ENCODE data around the gene GM2A. TPM values are rescaled to one million over a fixed set of nuclear protein-coding genes. Genes with fewer than 3 reads are reported as not detected.

Gene GM2A
- total RNA-seq, 5 donors from 2014 or later (not counting 1 experiment from before 2014, with no cell fraction given) = 8.2 to 20.9 (median 11.5) TPM

GRCh38 chr5:151275803-151276202, 22.8 kb downstream of the GM2A start:
- ATAC-seq (replicated peaks in 1 of 4) = no peak
- POLR2A ChIA-PET = no interaction called here
- Mint-ChIP-seq H3K4me1 (no peaks in the 10 kb centered on the region), H3K27me3 (no peaks in the 10 kb centered on the region), H3K4me3 (no peak overlapping the region), H3K27ac (no peak overlapping the region), H3K36me3 (no peaks in the 10 kb centered on the region), H3K9me3 (no peaks in the 10 kb centered on the region)
- no peaks in the 10 kb centered on the region for H3K4me1 ChIP-seq (ENCODE audit: control insufficient read depth in 1 of 2, extremely low read depth in 1 of 2, insufficient read depth in 2 of 2, low read length in 2 of 2)
- CTCF ChIA-PET = no interaction called here
- no peaks in the 10 kb centered on the region for H3K9me3 ChIP-seq
- H3K27ac ChIP-seq (ENCODE audit: low read length) = no peak overlapping the region
- H3K27me3 ChIP-seq (replicated peaks in 1 of 2; ENCODE audit: control insufficient read depth in 2 of 2, extremely low read depth in 1 of 2, insufficient read depth in 2 of 2, low read length in 1 of 2) = peaks cover 0 to 3% of the 10 kb centered on the region in 2 experiments
- WGBS (ENCODE audit: insufficient coverage) = no CpG with 5 or more reads among the region's 2 CpGs
- DNase-seq = no peak
- no peak overlapping the region for H3K4me3 ChIP-seq (ENCODE audit: control insufficient read depth in 1 of 2, extremely low read depth in 1 of 2, low read length in 1 of 2)
- no peaks in the 10 kb centered on the region for H3K36me3 ChIP-seq (ENCODE audit: control insufficient read depth in 2 of 2, extremely low read depth in 1 of 2, insufficient read depth in 1 of 2, low read length in 1 of 2)

GRCh38 chr5:151278845-151279244, 25.9 kb downstream of the GM2A start:
- Mint-ChIP-seq H3K27ac (no peak overlapping the region), H3K36me3 (no peaks in the 10 kb centered on the region), H3K4me3 (no peak overlapping the region), H3K27me3 (no peaks in the 10 kb centered on the region), H3K9me3 (no peaks in the 10 kb centered on the region), H3K4me1 (no peaks in the 10 kb centered on the region)
- Histone ChIP-seq H3K27ac (ENCODE audit: low read length) (no peak overlapping the region), H3K4me3 (ENCODE audit: control insufficient read depth in 1 of 2, extremely low read depth in 1 of 2, low read length in 1 of 2) (no peak overlapping the region), H3K36me3 (ENCODE audit: control insufficient read depth in 2 of 2, extremely low read depth in 1 of 2, insufficient read depth in 1 of 2, low read length in 1 of 2) (no peaks in the 10 kb centered on the region), H3K9me3 (no peaks in the 10 kb centered on the region), H3K27me3 (replicated peaks in 1 of 2; ENCODE audit: control insufficient read depth in 2 of 2, extremely low read depth in 1 of 2, insufficient read depth in 2 of 2, low read length in 1 of 2) (peaks cover 0 to 3% of the 10 kb centered on the region in 2 experiments), H3K4me1 (ENCODE audit: control insufficient read depth in 1 of 2, extremely low read depth in 1 of 2, insufficient read depth in 2 of 2, low read length in 2 of 2) (no peaks in the 10 kb centered on the region)
- ChIA-PET CTCF (no interaction called here), POLR2A (no interaction called here)
- ATAC-seq (replicated peaks in 1 of 4) (no peak), DNase-seq (no peak)
- no CpG with 5 or more reads among the region's 5 CpGs for WGBS (ENCODE audit: insufficient coverage)

GRCh38 chr5:151280443-151280842, 27.5 kb downstream of the GM2A start:
- no peak overlapping the region for H3K27ac Mint-ChIP-seq
- no peak overlapping the region for H3K27ac ChIP-seq (ENCODE audit: low read length)
- no peak for DNase-seq
- ChIA-PET POLR2A (no interaction called here), CTCF (no interaction called here)
- H3K4me3 Mint-ChIP-seq = no peak overlapping the region
- no peaks in the 10 kb centered on the region for H3K36me3 Mint-ChIP-seq
- H3K9me3 ChIP-seq = no peaks in the 10 kb centered on the region
- ATAC-seq (replicated peaks in 1 of 4) = no peak
- H3K9me3 Mint-ChIP-seq = no peaks in the 10 kb centered on the region
- H3K27me3 Mint-ChIP-seq = no peaks in the 10 kb centered on the region
- WGBS (ENCODE audit: insufficient coverage) = no CpG with 5 or more reads among the region's 2 CpGs
- H3K27me3 ChIP-seq (replicated peaks in 1 of 2; ENCODE audit: control insufficient read depth in 2 of 2, extremely low read depth in 1 of 2, insufficient read depth in 2 of 2, low read length in 1 of 2) = peaks cover 0 to 3% of the 10 kb centered on the region in 2 experiments
- H3K4me1 Mint-ChIP-seq = no peaks in the 10 kb centered on the region
- no peaks in the 10 kb centered on the region for H3K4me1 ChIP-seq (ENCODE audit: control insufficient read depth in 1 of 2, extremely low read depth in 1 of 2, insufficient read depth in 2 of 2, low read length in 2 of 2)
- no peak overlapping the region for H3K4me3 ChIP-seq (ENCODE audit: control insufficient read depth in 1 of 2, extremely low read depth in 1 of 2, low read length in 1 of 2)
- H3K36me3 ChIP-seq (ENCODE audit: control insufficient read depth in 2 of 2, extremely low read depth in 1 of 2, insufficient read depth in 1 of 2, low read length in 1 of 2) = no peaks in the 10 kb centered on the region

- H3K27ac ChIP-seq (ENCODE audit: low read length) = no peak overlapping the region
- ChIA-PET POLR2A (no interaction called here), CTCF (no interaction called here)
- 89% methylated on average over 8 of the region's 13 CpGs for WGBS (ENCODE audit: insufficient coverage)
- Mint-ChIP-seq H3K4me1 (no peaks in the 10 kb centered on the region), H3K9me3 (no peaks in the 10 kb centered on the region), H3K27ac (no peak overlapping the region), H3K36me3 (no peaks in the 10 kb centered on the region), H3K4me3 (no peak overlapping the region), H3K27me3 (no peaks in the 10 kb centered on the region)
- no peaks in the 10 kb centered on the region for H3K9me3 ChIP-seq
- no peak for DNase-seq
- no peak for ATAC-seq (replicated peaks in 1 of 4)
- H3K27me3 ChIP-seq (replicated peaks in 1 of 2; ENCODE audit: control insufficient read depth in 2 of 2, extremely low read depth in 1 of 2, insufficient read depth in 2 of 2, low read length in 1 of 2) = peaks cover 0 to 3% of the 10 kb centered on the region in 2 experiments
- no peaks in the 10 kb centered on the region for H3K36me3 ChIP-seq (ENCODE audit: control insufficient read depth in 2 of 2, extremely low read depth in 1 of 2, insufficient read depth in 1 of 2, low read length in 1 of 2)
- no peaks in the 10 kb centered on the region for H3K4me1 ChIP-seq (ENCODE audit: control insufficient read depth in 1 of 2, extremely low read depth in 1 of 2, insufficient read depth in 2 of 2, low read length in 2 of 2)
- H3K4me3 ChIP-seq (ENCODE audit: control insufficient read depth in 1 of 2, extremely low read depth in 1 of 2, low read length in 1 of 2) = no peak overlapping the region
These were observed 28.1 kb downstream of the GM2A start for GRCh38 chr5:151281001-151281639.

- H3K27me3 Mint-ChIP-seq = no peaks in the 10 kb centered on the region
- Histone ChIP-seq H3K4me1 (ENCODE audit: control insufficient read depth in 1 of 2, extremely low read depth in 1 of 2, insufficient read depth in 2 of 2, low read length in 2 of 2) (no peaks in the 10 kb centered on the region), H3K4me3 (ENCODE audit: control insufficient read depth in 1 of 2, extremely low read depth in 1 of 2, low read length in 1 of 2) (no peak overlapping the region), H3K27ac (ENCODE audit: low read length) (no peak overlapping the region), H3K9me3 (no peaks in the 10 kb centered on the region), H3K36me3 (ENCODE audit: control insufficient read depth in 2 of 2, extremely low read depth in 1 of 2, insufficient read depth in 1 of 2, low read length in 1 of 2) (no peaks in the 10 kb centered on the region), H3K27me3 (replicated peaks in 1 of 2; ENCODE audit: control insufficient read depth in 2 of 2, extremely low read depth in 1 of 2, insufficient read depth in 2 of 2, low read length in 1 of 2) (peaks cover 0 to 3% of the 10 kb centered on the region in 2 experiments)
- ATAC-seq (replicated peaks in 1 of 4) (no peak), DNase-seq (no peak)
- POLR2A ChIA-PET = no interaction called here
- CTCF ChIA-PET = no interaction called here
- H3K4me3 Mint-ChIP-seq = no peak overlapping the region
- no peak overlapping the region for H3K27ac Mint-ChIP-seq
- H3K9me3 Mint-ChIP-seq = no peaks in the 10 kb centered on the region
- 100% methylated on average over 1 of the region's 4 CpGs for WGBS (ENCODE audit: insufficient coverage)
- no peaks in the 10 kb centered on the region for H3K36me3 Mint-ChIP-seq
- peaks cover 0 to 2% (median 0%) of the 10 kb centered on the region in 3 donors for H3K4me1 Mint-ChIP-seq
These were observed 30.3 kb downstream of the GM2A start for GRCh38 chr5:151283120-151283825.

GRCh38 chr5:151284392-151284967, 31.5 kb downstream of the GM2A start:
- Mint-ChIP-seq H3K4me3 (no peak overlapping the region), H3K36me3 (no peaks in the 10 kb centered on the region), H3K4me1 (peaks cover 0 to 2% (median 0%) of the 10 kb centered on the region in 3 donors), H3K9me3 (no peaks in the 10 kb centered on the region), H3K27ac (no peak overlapping the region), H3K27me3 (no peaks in the 10 kb centered on the region)
- ATAC-seq (replicated peaks in 1 of 4) = no peak
- H3K27me3 ChIP-seq (replicated peaks in 1 of 2; ENCODE audit: control insufficient read depth in 2 of 2, extremely low read depth in 1 of 2, insufficient read depth in 2 of 2, low read length in 1 of 2) = no peaks in the 10 kb centered on the region
- H3K27ac ChIP-seq (ENCODE audit: low read length) = no peak overlapping the region
- H3K9me3 ChIP-seq = no peaks in the 10 kb centered on the region
- peak in 1 of 35 experiments; percentile 11 for DNase-seq
- no peak overlapping the region for H3K4me3 ChIP-seq (ENCODE audit: control insufficient read depth in 1 of 2, extremely low read depth in 1 of 2, low read length in 1 of 2)
- no peaks in the 10 kb centered on the region for H3K36me3 ChIP-seq (ENCODE audit: control insufficient read depth in 2 of 2, extremely low read depth in 1 of 2, insufficient read depth in 1 of 2, low read length in 1 of 2)
- H3K4me1 ChIP-seq (ENCODE audit: control insufficient read depth in 1 of 2, extremely low read depth in 1 of 2, insufficient read depth in 2 of 2, low read length in 2 of 2) = no peaks in the 10 kb centered on the region
- CTCF ChIA-PET = interaction anchor here in 1 of 2 donors (1.0 kb wide), 1 partner anchor 119 kb away, joined by 3 read pairs; no protein-coding TSS in a partner anchor
- POLR2A ChIA-PET = no interaction called here
- WGBS (ENCODE audit: insufficient coverage) = 100% methylated on average over 1 of the region's 8 CpGs

Measured in T-cell (primary cell).